ENCODE results near the gene ZNF775. TPM values are rescaled to one million over a fixed set of nuclear protein-coding genes. Genes with fewer than 3 reads are reported as not detected.

The ZNF775 gene
- total RNA-seq, 2 experiments from 2014 or later, result 4.7 to 4.9 TPM

- Mint-ChIP-seq H3K4me1 (ENCODE audit: low read depth) (peaks cover 18% of the 10 kb centered on the region), H3K4me3 (no peak overlapping the region), H3K36me3 (ENCODE audit: low read depth) (no peaks in the 10 kb centered on the region), H3K9me3 (no peaks in the 10 kb centered on the region), H3K27me3 (no peaks in the 10 kb centered on the region), H3K27ac (no peak overlapping the region)
- ChIA-PET CTCF (no interaction called here), POLR2A (no interaction called here)
- ATAC-seq (no peak), DNase-seq (no peak)
- intact Hi-C loops (cut with micrococcal nuclease), result no loop called here
- TF ChIP-seq, protein P1, sequence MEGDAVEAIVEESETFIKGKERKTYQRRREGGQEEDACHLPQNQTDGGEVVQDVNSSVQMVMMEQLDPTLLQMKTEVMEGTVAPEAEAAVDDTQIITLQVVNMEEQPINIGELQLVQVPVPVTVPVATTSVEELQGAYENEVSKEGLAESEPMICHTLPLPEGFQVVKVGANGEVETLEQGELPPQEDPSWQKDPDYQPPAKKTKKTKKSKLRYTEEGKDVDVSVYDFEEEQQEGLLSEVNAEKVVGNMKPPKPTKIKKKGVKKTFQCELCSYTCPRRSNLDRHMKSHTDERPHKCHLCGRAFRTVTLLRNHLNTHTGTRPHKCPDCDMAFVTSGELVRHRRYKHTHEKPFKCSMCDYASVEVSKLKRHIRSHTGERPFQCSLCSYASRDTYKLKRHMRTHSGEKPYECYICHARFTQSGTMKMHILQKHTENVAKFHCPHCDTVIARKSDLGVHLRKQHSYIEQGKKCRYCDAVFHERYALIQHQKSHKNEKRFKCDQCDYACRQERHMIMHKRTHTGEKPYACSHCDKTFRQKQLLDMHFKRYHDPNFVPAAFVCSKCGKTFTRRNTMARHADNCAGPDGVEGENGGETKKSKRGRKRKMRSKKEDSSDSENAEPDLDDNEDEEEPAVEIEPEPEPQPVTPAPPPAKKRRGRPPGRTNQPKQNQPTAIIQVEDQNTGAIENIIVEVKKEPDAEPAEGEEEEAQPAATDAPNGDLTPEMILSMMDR (IDR thresholded peaks at IDR 0.05), result no peak
Measured at GRCh38 chr7:150397346-150398107, 18.4 kb downstream of the ZNF775 start.

- TF ChIP-seq, protein P1 (IDR thresholded peaks at IDR 0.05), result no peak
- intact Hi-C loops (cut with micrococcal nuclease), result no loop called here
- ATAC-seq (no peak), DNase-seq (no peak)
- no peaks in the 10 kb centered on the region for H3K36me3 Mint-ChIP-seq (ENCODE audit: low read depth)
- H3K4me1 Mint-ChIP-seq (ENCODE audit: low read depth), result peaks cover 18% of the 10 kb centered on the region
- POLR2A ChIA-PET, result interaction anchor here (1.0 kb wide), 1 partner anchor 20 kb away, joined by 4 read pairs; no protein-coding TSS in a partner anchor
- no peaks in the 10 kb centered on the region for H3K27me3 Mint-ChIP-seq
- H3K9me3 Mint-ChIP-seq, result no peaks in the 10 kb centered on the region
- H3K4me3 Mint-ChIP-seq, result no peak overlapping the region
- CTCF ChIA-PET, result no interaction called here
- no peak overlapping the region for H3K27ac Mint-ChIP-seq
Measured at GRCh38 chr7:150398108-150398964, 19.2 kb downstream of the ZNF775 start.

GRCh38 chr7:150398965-150399320, 19.8 kb downstream of the ZNF775 start:
- H3K4me1 Mint-ChIP-seq (ENCODE audit: low read depth), result peaks cover 19% of the 10 kb centered on the region
- no peak overlapping the region for H3K27ac Mint-ChIP-seq
- no peak overlapping the region for H3K4me3 Mint-ChIP-seq
- ATAC-seq (no peak), DNase-seq (no peak)
- intact Hi-C loops (cut with micrococcal nuclease), result no loop called here
- TF ChIP-seq, protein P1 (IDR thresholded peaks at IDR 0.05), result no peak
- ChIA-PET CTCF (no interaction called here), POLR2A (interaction anchor here (1.0 kb wide), 1 partner anchor 19 kb away, joined by 4 read pairs; no protein-coding TSS in a partner anchor)
- no peaks in the 10 kb centered on the region for H3K27me3 Mint-ChIP-seq
- H3K9me3 Mint-ChIP-seq, result no peaks in the 10 kb centered on the region
- no peaks in the 10 kb centered on the region for H3K36me3 Mint-ChIP-seq (ENCODE audit: low read depth)

DNA sequence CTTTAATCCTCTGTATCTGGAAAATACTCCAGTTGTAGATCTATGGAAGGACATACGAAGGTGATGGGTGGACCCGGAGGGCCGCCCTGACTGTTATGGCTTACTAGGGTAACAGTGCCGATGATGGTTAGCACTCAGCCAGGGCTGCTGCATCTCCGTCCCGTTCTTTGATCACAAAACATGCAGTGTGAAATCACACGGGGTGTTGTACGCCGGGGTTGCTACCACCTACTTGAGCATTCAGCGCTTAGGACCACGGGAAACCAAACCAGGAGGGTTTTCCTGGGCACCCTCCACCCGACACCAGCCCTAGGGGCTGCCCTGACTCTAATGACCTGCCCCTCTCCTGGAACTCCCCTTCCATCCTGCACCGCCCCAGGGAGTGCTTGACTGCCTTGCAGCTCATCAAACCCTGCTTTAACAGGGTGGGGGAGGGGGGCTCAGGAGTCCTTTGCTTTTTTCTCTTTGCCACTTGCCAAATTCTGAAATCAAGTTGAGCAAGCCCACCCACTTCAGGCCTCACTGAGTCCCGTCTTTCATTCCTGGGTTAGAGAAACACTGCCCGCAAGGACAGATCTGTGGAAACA, 20.4 kb downstream of the ZNF775 start:
- Mint-ChIP-seq H3K27ac (no peak overlapping the region), H3K27me3 (no peaks in the 10 kb centered on the region), H3K9me3 (no peaks in the 10 kb centered on the region), H3K36me3 (ENCODE audit: low read depth) (no peaks in the 10 kb centered on the region), H3K4me1 (ENCODE audit: low read depth) (peaks cover 25% of the 10 kb centered on the region), H3K4me3 (no peak overlapping the region)
- POLR2A ChIA-PET, result interaction anchor here (1.0 kb wide), 1 partner anchor 19 kb away, joined by 4 read pairs; no protein-coding TSS in a partner anchor
- ATAC-seq (no peak), DNase-seq (no peak)
- CTCF ChIA-PET, result interaction anchor here (1.5 kb wide), 1 partner anchor 13 kb away, joined by 3 read pairs; no protein-coding TSS in a partner anchor
- intact Hi-C loops (cut with micrococcal nuclease), result no loop called here
- TF ChIP-seq, protein P1 (IDR thresholded peaks at IDR 0.05), result no peak
